Thyroid gland (tissue), 4 donors: ENCODE results near the gene MGAT5. TPM values are rescaled to one million over a fixed set of nuclear protein-coding genes. Genes with fewer than 3 reads are reported as not detected.

Source experiments
- DNase-seq, 2 donors: peaks; one replicate each; pipeline ENCODE4 v3.0.0-alpha.2; 2019
- H3K27ac ChIP-seq, 3 donors: fragments of 200-600 bp; sonication (generic); 1 replicate in 2 of 3; 2 replicates in 1 of 3; pipeline ENCODE4 v1.5.1; 2016 to 2019; ENCODE audit warnings: mild to moderate bottlenecking in 1 of 3, moderate library complexity in 1 of 3
- H3K27me3 ChIP-seq: fragments of 200-600 bp; sonication (generic); one replicate; pipeline ENCODE4 v1.5.1; 2019
- H3K36me3 ChIP-seq, 2 donors: fragments of 200-600 bp; sonication (generic); one replicate each; pipeline ENCODE4 v1.5.1; 2016 to 2019
- H3K4me1 ChIP-seq, 2 donors: fragments of 200-600 bp; sonication (generic); one replicate each; pipeline ENCODE4 v1.5.1; 2017 to 2019
- H3K4me3 ChIP-seq, 3 donors: fragments of 200-600 bp; sonication (generic); replicated peaks in 1 of 3; 1 replicate in 2 of 3; 2 replicates in 1 of 3; pipeline ENCODE4 v1.5.1; 2016; ENCODE audit warnings: mild to moderate bottlenecking in 1 of 3
- H3K9me3 ChIP-seq: fragments of 200-600 bp; sonication (generic); one replicate; pipeline ENCODE4 v1.5.1; 2017
- POLR2A ChIP-seq, 2 donors: fragments of 450-650 bp; IDR thresholded peaks; one replicate each; pipeline ENCODE4 v1.6.1; 2017; ENCODE audit warnings: antibody characterized with exemption in 2 of 2, mild to moderate bottlenecking in 2 of 2, moderate library complexity in 1 of 2
- WGBS, 2 donors: methylation state at CpG; one replicate each; pipeline ENCODE4 v1.1.5; 2017; 5-methylcytosine and 5-hydroxymethylcytosine counted together
- intact Hi-C: fragments of 100-400 bp; cut with DNase I; formaldehyde crosslinking; loops from one replicate; pipeline ENCODE4 v1.15.1; 2023
- total RNA-seq, 4 donors: library from RNA; depleted of rRNA; stranded (reverse); fragments of >200 nt; gene quantifications; one replicate each; pipeline ENCODE4 v1.2.3, GENCODE V29; 2016
- TF ChIP-seq, protein P1 (sequence below), 6 experiments: fragments of 200-600 bp in 3 of 6; fragments of 450-650 bp in 3 of 6; sonication (generic) in 3 of 6; IDR thresholded peaks; one replicate each; pipeline ENCODE4 v1.5.1; 2016 to 2019; ENCODE audit warnings: antibody characterized with exemption in 6 of 6, mild to moderate bottlenecking in 2 of 6, inconsistent platforms in 1 of 6, moderate library complexity in 1 of 6

The MGAT5 gene
- total RNA-seq, 4 donors from 2014 or later, result 47.5 to 64.4 (median 50.4) TPM

DNA sequence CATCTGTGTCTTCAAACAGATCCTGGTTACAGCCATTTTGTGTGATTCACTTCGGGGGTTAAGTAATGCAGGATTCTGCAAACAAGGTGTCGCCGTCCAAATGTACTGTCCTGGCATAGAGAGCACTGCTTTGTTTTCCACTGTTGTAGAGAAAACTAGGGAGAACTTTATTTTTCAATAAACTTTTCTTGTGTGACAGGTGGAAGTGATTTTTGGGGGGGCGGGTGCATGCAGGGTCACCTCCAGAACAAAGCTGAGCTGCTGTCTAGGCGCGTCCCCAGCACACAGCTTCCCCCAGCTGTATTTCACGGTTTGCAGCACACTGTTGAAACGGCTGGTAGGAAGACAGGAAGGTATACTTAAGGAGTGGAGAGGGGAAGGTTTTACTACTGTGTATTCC, 200.6 kb downstream of the MGAT5 start:
- intact Hi-C loops, result no loop called here

GRCh38 chr2:134454931-134455330, 201.1 kb downstream of the MGAT5 start:
- no peaks in the 10 kb centered on the region for H3K36me3 ChIP-seq
- intact Hi-C loops, result no loop called here
- WGBS, 2 donors, result 65 to 72% methylated on average over 6 of the region's 6 CpGs
- H3K27ac ChIP-seq, result peak overlapping the region in 2 of 3 donors; percentile 1 to 10
- H3K27me3 ChIP-seq, result no peaks in the 10 kb centered on the region
- no peak overlapping the region for H3K4me3 ChIP-seq
- peak in 1 of 2 donors; percentile 51 for DNase-seq
- TF ChIP-seq, protein P1, sequence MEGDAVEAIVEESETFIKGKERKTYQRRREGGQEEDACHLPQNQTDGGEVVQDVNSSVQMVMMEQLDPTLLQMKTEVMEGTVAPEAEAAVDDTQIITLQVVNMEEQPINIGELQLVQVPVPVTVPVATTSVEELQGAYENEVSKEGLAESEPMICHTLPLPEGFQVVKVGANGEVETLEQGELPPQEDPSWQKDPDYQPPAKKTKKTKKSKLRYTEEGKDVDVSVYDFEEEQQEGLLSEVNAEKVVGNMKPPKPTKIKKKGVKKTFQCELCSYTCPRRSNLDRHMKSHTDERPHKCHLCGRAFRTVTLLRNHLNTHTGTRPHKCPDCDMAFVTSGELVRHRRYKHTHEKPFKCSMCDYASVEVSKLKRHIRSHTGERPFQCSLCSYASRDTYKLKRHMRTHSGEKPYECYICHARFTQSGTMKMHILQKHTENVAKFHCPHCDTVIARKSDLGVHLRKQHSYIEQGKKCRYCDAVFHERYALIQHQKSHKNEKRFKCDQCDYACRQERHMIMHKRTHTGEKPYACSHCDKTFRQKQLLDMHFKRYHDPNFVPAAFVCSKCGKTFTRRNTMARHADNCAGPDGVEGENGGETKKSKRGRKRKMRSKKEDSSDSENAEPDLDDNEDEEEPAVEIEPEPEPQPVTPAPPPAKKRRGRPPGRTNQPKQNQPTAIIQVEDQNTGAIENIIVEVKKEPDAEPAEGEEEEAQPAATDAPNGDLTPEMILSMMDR (IDR thresholded peaks at IDR 0.05), result no peak
- TF ChIP-seq POLR2A (IDR thresholded peaks at IDR 0.05), result no peak
- H3K4me1 ChIP-seq, result peaks cover 0 to 15% of the 10 kb centered on the region in 2 donors
- no peaks in the 10 kb centered on the region for H3K9me3 ChIP-seq

More for the DNA sequence above, 200.6 kb downstream of the MGAT5 start:
- WGBS, 2 donors, result 35 to 49% methylated on average over 8 of the region's 8 CpGs
- Histone ChIP-seq H3K4me1 (peaks cover 0 to 15% of the 10 kb centered on the region in 2 donors), H3K9me3 (no peaks in the 10 kb centered on the region), H3K4me3 (no peak overlapping the region), H3K27me3 (no peaks in the 10 kb centered on the region), H3K36me3 (no peaks in the 10 kb centered on the region), H3K27ac (peak overlapping the region in 2 of 3 donors; percentile 1 to 10)
- TF ChIP-seq, protein P1 (IDR thresholded peaks at IDR 0.05), result no peak
- no peak for TF ChIP-seq POLR2A (IDR thresholded peaks at IDR 0.05)
- peak in 1 of 2 donors; percentile 30 for DNase-seq

GRCh38 chr2:134455426-134455825, 201.6 kb downstream of the MGAT5 start:
- H3K36me3 ChIP-seq, result no peaks in the 10 kb centered on the region
- peaks cover 0 to 15% of the 10 kb centered on the region in 2 donors for H3K4me1 ChIP-seq
- no peaks in the 10 kb centered on the region for H3K9me3 ChIP-seq
- no peaks in the 10 kb centered on the region for H3K27me3 ChIP-seq
- H3K27ac ChIP-seq, result no peak overlapping the region
- WGBS, 2 donors, result 88 to 89% methylated on average over 8 to 9 of the region's 10 CpGs
- DNase-seq, result no peak
- H3K4me3 ChIP-seq, result no peak overlapping the region
- intact Hi-C loops, result no loop called here
- TF ChIP-seq POLR2A (IDR thresholded peaks at IDR 0.05), result no peak
- TF ChIP-seq, protein P1 (IDR thresholded peaks at IDR 0.05), result no peak

- no peak overlapping the region for H3K4me3 ChIP-seq
- H3K27ac ChIP-seq, result no peak overlapping the region
- intact Hi-C loops, result no loop called here
- no peaks in the 10 kb centered on the region for H3K9me3 ChIP-seq
- peaks cover 0 to 26% of the 10 kb centered on the region in 2 donors for H3K4me1 ChIP-seq
- H3K36me3 ChIP-seq, result no peaks in the 10 kb centered on the region
- H3K27me3 ChIP-seq, result no peaks in the 10 kb centered on the region
- WGBS, 2 donors, result 94 to 96% methylated on average over 7 of the region's 7 CpGs
- TF ChIP-seq, protein P1 (IDR thresholded peaks at IDR 0.05), result no peak
- no peak for TF ChIP-seq POLR2A (IDR thresholded peaks at IDR 0.05)
- DNase-seq, result no peak
Measured at GRCh38 chr2:134457353-134457752, 203.5 kb downstream of the MGAT5 start.

- Histone ChIP-seq H3K4me1 (peaks cover 0 to 26% of the 10 kb centered on the region in 2 donors), H3K36me3 (no peaks in the 10 kb centered on the region), H3K27ac (no peak overlapping the region), H3K27me3 (no peaks in the 10 kb centered on the region), H3K9me3 (no peaks in the 10 kb centered on the region), H3K4me3 (no peak overlapping the region)
- TF ChIP-seq, protein P1 (IDR thresholded peaks at IDR 0.05), result no peak
- no peak for TF ChIP-seq POLR2A (IDR thresholded peaks at IDR 0.05)
- WGBS, 2 donors, result 78 to 82% methylated on average over 18 of the region's 18 CpGs
- intact Hi-C loops, result no loop called here
- no peak for DNase-seq
Measured at GRCh38 chr2:134457765-134458472, 204.0 kb downstream of the MGAT5 start.
